GM10266 (cell line): ENCODE measurements around the gene ZNF513.

Source experiments
- DNase-seq: peaks from one replicate; pipeline ENCODE4 v3.0.0; 2012; ENCODE audit errors: extremely low spot score
- CTCF ChIP-seq: IDR thresholded peaks from 2 replicates; pipeline ENCODE4 v1.5.1; 2012; ENCODE audit warnings: mild to moderate bottlenecking, low read depth; ENCODE audit not compliant: control insufficient read depth, insufficient read depth; ENCODE audit errors: missing control alignments

ZNF513 gene

GRCh38 chr2:27375513-27376099 is 4.9 kb downstream of the ZNF513 start:
- no peak for TF ChIP-seq CTCF
- DNase-seq: no peak

- TF ChIP-seq CTCF: no peak
- DNase-seq: no peak
Observed at GRCh38 chr2:27373567-27373966, 7.0 kb downstream of the ZNF513 start.

GRCh38 chr2:27372937-27373336 is 7.6 kb downstream of the ZNF513 start:
- TF ChIP-seq CTCF: no peak
- no peak for DNase-seq

GRCh38 chr2:27370816-27371620 is 9.5 kb downstream of the ZNF513 start:
- TF ChIP-seq CTCF: no peak
- DNase-seq: peak; percentile 52

- peak; percentile 98 for TF ChIP-seq CTCF
- DNase-seq: peak; percentile 96
Observed at GRCh38 chr2:27370026-27370815, 10.3 kb downstream of the ZNF513 start, which contains the start of the genes EIF2B4 and SNX17. Gene EIF2B4, minus strand, starts transcription at chr2:27370338. Its CDS starts 24 bp downstream, at chr2:27370314. Gene SNX17, plus strand, starts transcription at chr2:27370616. Its CDS starts 128 bp downstream, at chr2:27370744.

GRCh38 chr2:27369471-27370025 is 11.0 kb downstream of the ZNF513 start:
- peak; percentile 57 for DNase-seq
- no peak for TF ChIP-seq CTCF
